Mammary epithelial cell (primary cell): ENCODE results near the gene GPC5.

Source experiments
- EZH2 ChIP-seq: IDR thresholded peaks from 2 replicates; pipeline ENCODE4 v1.6.1; 2012; ENCODE audit warnings: low read length, inconsistent platforms, borderline replicate concordance
- TF ChIP-seq, protein P1 (sequence below), 2 donors: IDR thresholded peaks in 1 of 2; conservative IDR thresholded peaks in 1 of 2; 2 replicates each; pipeline ENCODE4 v1.5.1; 2011 to 2012; ENCODE audit warnings: inconsistent platforms in 2 of 2, low read length in 2 of 2, mild to moderate bottlenecking in 2 of 2, control low read depth in 1 of 2, low read depth in 1 of 2; ENCODE audit not compliant: insufficient read depth in 1 of 2; ENCODE audit errors: extremely low read depth in 1 of 2

- TF ChIP-seq, protein P1, sequence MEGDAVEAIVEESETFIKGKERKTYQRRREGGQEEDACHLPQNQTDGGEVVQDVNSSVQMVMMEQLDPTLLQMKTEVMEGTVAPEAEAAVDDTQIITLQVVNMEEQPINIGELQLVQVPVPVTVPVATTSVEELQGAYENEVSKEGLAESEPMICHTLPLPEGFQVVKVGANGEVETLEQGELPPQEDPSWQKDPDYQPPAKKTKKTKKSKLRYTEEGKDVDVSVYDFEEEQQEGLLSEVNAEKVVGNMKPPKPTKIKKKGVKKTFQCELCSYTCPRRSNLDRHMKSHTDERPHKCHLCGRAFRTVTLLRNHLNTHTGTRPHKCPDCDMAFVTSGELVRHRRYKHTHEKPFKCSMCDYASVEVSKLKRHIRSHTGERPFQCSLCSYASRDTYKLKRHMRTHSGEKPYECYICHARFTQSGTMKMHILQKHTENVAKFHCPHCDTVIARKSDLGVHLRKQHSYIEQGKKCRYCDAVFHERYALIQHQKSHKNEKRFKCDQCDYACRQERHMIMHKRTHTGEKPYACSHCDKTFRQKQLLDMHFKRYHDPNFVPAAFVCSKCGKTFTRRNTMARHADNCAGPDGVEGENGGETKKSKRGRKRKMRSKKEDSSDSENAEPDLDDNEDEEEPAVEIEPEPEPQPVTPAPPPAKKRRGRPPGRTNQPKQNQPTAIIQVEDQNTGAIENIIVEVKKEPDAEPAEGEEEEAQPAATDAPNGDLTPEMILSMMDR (conservative IDR thresholded peaks at IDR 0.05 in 1 of 2, IDR thresholded peaks at IDR 0.05 in 1 of 2; ENCODE audit: extremely low read depth in 1 of 2, insufficient read depth in 1 of 2, low read depth in 1 of 2, low read length in 2 of 2) = peak; percentile 83 to 89
- no peak for TF ChIP-seq EZH2
Measured at GRCh38 chr13:92187378-92187989, 789.1 kb downstream of the GPC5 start.
